Ovary (tissue), 10 donors: Measurements from ENCODE around the gene BMERB1. TPM values are rescaled to one million over a fixed set of nuclear protein-coding genes. Genes with fewer than 3 reads are reported as not detected.
"Not testable (repeated sequence)": the region's sequence is repeated elsewhere in the genome, so short reads cannot be mapped to it uniquely, and the experiment has no call there.

Experiments
- DNase-seq, 5 donors: peaks; one replicate each; pipeline ENCODE4 v3.0.0-alpha.2; 2019 to 2020
- H3K27ac ChIP-seq, 2 donors: fragments of 200-600 bp; one replicate each; pipeline versions ENCODE4 v1.5.1 to v1.8.0; 2019 to 2022
- H3K27me3 ChIP-seq: fragments of 200-600 bp; one replicate; pipeline ENCODE4 v1.8.0; 2022
- H3K36me3 ChIP-seq: fragments of 200-600 bp; sonication (generic); one replicate; pipeline ENCODE4 v1.5.1; 2019
- H3K4me1 ChIP-seq: one replicate; pipeline ENCODE4 v1.8.1; 2013; ENCODE audit warnings: mild to moderate bottlenecking, moderate library complexity; ENCODE audit not compliant: insufficient read depth
- H3K4me3 ChIP-seq: fragments of 200-600 bp; sonication (generic); one replicate; pipeline ENCODE4 v1.5.1; 2017
- H3K9me3 ChIP-seq, 2 donors: fragments of 200-600 bp in 1 of 2; sonication (generic) in 1 of 2; one replicate each; pipeline versions ENCODE4 v1.5.1 to v1.8.1; 2013 to 2019; ENCODE audit warnings: mild to moderate bottlenecking in 1 of 2, moderate library complexity in 1 of 2
- CTCF ChIP-seq, 3 donors: fragments of 450-650 bp in 2 of 3; fragments of 200-600 bp in 1 of 3; IDR thresholded peaks; one replicate each; pipeline versions ENCODE4 v1.5.1 to v1.8.0; 2016 to 2022; ENCODE audit warnings: antibody characterized with exemption in 3 of 3, mild to moderate bottlenecking in 1 of 3
- POLR2A ChIP-seq: fragments of 450-650 bp; IDR thresholded peaks from one replicate; pipeline ENCODE4 v1.6.1; 2017; ENCODE audit warnings: antibody characterized with exemption, mild to moderate bottlenecking, moderate library complexity
- WGBS, 3 donors: extraction: QIAGEN DNeasy Blood & Tissue Kit in 1 of 3; methylation state at CpG; one replicate each; pipeline versions ENCODE4 v1.1.5 to v1.1.7; 2013 to 2017; 5-methylcytosine and 5-hydroxymethylcytosine counted together
- intact Hi-C, 4 donors: fragments of 100-400 bp; cut with DNase I; formaldehyde crosslinking; loops; one replicate each; pipeline versions ENCODE4 v1.11.0 to v1.15.1; 2022 to 2023
- long read RNA-seq, 3 donors: library from polyadenylated mRNA in 2 of 3; unstranded in 2 of 3; transcript quantifications; one replicate each; pipeline ENCODE4 v2.0.0 and lab custom pipeline, GENCODE V29; 2021 to 2026
- polyA plus RNA-seq, 2 donors: library from polyadenylated mRNA; stranded (reverse); fragments of 200-250 nt in 1 of 2; fragments of 350-450 nt in 1 of 2; fragmentation: Illumina TruSeq in 1 of 2; extraction: RNeasy Lipid Tissue Mini Kit (QIAGEN cat#74804) in 1 of 2; gene quantifications; one replicate each; pipeline ENCODE4 v1.2.3, GENCODE V29; 2013 to 2014
- total RNA-seq, 7 donors: library from RNA; depleted of rRNA in 2 of 7; stranded (reverse); fragments of >200 nt in 2 of 7; fragmentation: NEBNext Ultra II Directional in 3 of 7; extraction: Animal tissue kit (Norgen Biotek cat#: 25700) in 3 of 7; gene quantifications; one replicate each; pipeline versions ENCODE4 v1.1.0 to v1.2.4, GENCODE V29; 2016 to 2023
- donor health status: DM: no; HTN: no; CAD: no; lungs with moderate emphysema.
- donor health status: DM: no; HTN: no; CAD: no.
- donor health status: Bipolar disorder and iron deficiency.
- donor health status: DM: yes; HTN: yes; CAD: no.
- donor health status: DM: no; HTN: no; CAD: no.
- donor health status: DM: yes; HTN: yes; CAD: no.

Gene BMERB1
- 10 to 100 TPM; 22.6 to 77.5 (median 66.8) TPM for total RNA-seq
- 10 to 100 TPM; 54.9 to 65.2 TPM for polyA plus RNA-seq
- long read RNA-seq, donor 1, transcript C16orf45-209 (5 exons, 1,854 nt): minor isoform, 11 of 480 reads
- long read RNA-seq, donor 1, transcript C16orf45-210 (4 exons, 546 nt): minor isoform, 14 of 480 reads
- long read RNA-seq, donor 1, transcript C16orf45-201 (6 exons, 2,404 nt): major isoform, 405 of 480 reads
- long read RNA-seq, donor 1, partial matches to known transcripts: 15 of 480 reads
- long read RNA-seq, donor 1, other reads (novel, unspliced or antisense): 35 of 480 reads
- long read RNA-seq, donor 2, transcript C16orf45-201 (6 exons, 2,404 nt): major isoform, 11 of 36 reads
- long read RNA-seq, donor 2, partial matches to known transcripts: 24 of 36 reads
- long read RNA-seq, donor 2, other reads (novel, unspliced or antisense): 0 of 36 reads
- long read RNA-seq, donor 3, transcript C16orf45-201 (6 exons, 2,404 nt): major isoform, 173 of 199 reads
- long read RNA-seq, donor 3, partial matches to known transcripts: 12 of 199 reads
- long read RNA-seq, donor 3, other reads (novel, unspliced or antisense): 12 of 199 reads

- TF ChIP-seq POLR2A: peak; percentile 34
- TF ChIP-seq CTCF (IDR thresholded peaks at IDR 0.05): no peak
- peaks cover 3% of the 10 kb centered on the region for H3K4me1 ChIP-seq
- H3K9me3 ChIP-seq: no peaks in the 10 kb centered on the region
- no peaks in the 10 kb centered on the region for H3K36me3 ChIP-seq
- H3K27ac ChIP-seq: peak within 1 kb of the TSS; percentile 70 to 78
- H3K27me3 ChIP-seq: no peaks in the 10 kb centered on the region
- intact Hi-C loops: loop anchor here in 2 of 4 donors (10.0 kb wide), 1 partner anchor 110 kb away; no protein-coding TSS in a partner anchor
- peak; percentile 70 to 88 (median 82) for DNase-seq
- WGBS, 3 donors: 0 to 1% (median 0%) methylated on average over 62 to 63 of the region's 63 CpGs
- peak within 1 kb of the TSS; percentile 83 for H3K4me3 ChIP-seq
Measured at GRCh38 chr16:15434425-15435215, at the start of gene BMERB1. Gene BMERB1 (plus strand): TSS chr16:15434588. CDS start chr16:15434654, 66 bp downstream.

GRCh38 chr16:15388060-15388459 is 46.3 kb upstream of the BMERB1 start:
- DNase-seq, H3K4me3 ChIP-seq, H3K36me3 ChIP-seq, H3K9me3 ChIP-seq, H3K27ac ChIP-seq, H3K27me3 ChIP-seq, intact Hi-C loops, H3K4me1 ChIP-seq: not testable (repeated sequence)
- 83 to 87% (median 83%) methylated on average over 6 of the region's 6 CpGs for WGBS, 3 donors

GRCh38 chr16:15389916-15390315 is 44.5 kb upstream of the BMERB1 start:
- H3K4me3 ChIP-seq, H3K4me1 ChIP-seq, H3K9me3 ChIP-seq, DNase-seq, intact Hi-C loops, H3K27ac ChIP-seq, H3K36me3 ChIP-seq, H3K27me3 ChIP-seq: not testable (repeated sequence)
- WGBS, 3 donors: 80 to 83% (median 81%) methylated on average over 5 of the region's 5 CpGs

- H3K27ac ChIP-seq, DNase-seq, H3K4me1 ChIP-seq, H3K9me3 ChIP-seq, intact Hi-C loops, H3K4me3 ChIP-seq, H3K27me3 ChIP-seq, H3K36me3 ChIP-seq: not testable (repeated sequence)
- 92 to 95% (median 92%) methylated on average over 7 to 8 of the region's 8 CpGs for WGBS, 3 donors
Measured at GRCh38 chr16:15393025-15393424, 41.4 kb upstream of the BMERB1 start.

GRCh38 chr16:15395631-15396508 is 38.5 kb upstream of the BMERB1 start, which contains the start of gene MPV17L:
Gene MPV17L (plus strand): TSS chr16:15395754. CDS start chr16:15395898, 144 bp downstream.
- H3K4me3 ChIP-seq: peak within 1 kb of the TSS; percentile 57
- intact Hi-C loops, H3K9me3 ChIP-seq, H3K36me3 ChIP-seq, H3K4me1 ChIP-seq, H3K27me3 ChIP-seq: not testable (repeated sequence)
- H3K27ac ChIP-seq: peak within 1 kb of the TSS; percentile 33 to 49
- DNase-seq: peak; percentile 42 to 76 (median 51)
- 2 to 5% (median 5%) methylated on average over 53 to 79 of the region's 79 CpGs for WGBS, 3 donors

- H3K27me3 ChIP-seq, H3K36me3 ChIP-seq, H3K9me3 ChIP-seq, intact Hi-C loops, DNase-seq, H3K4me1 ChIP-seq: not testable (repeated sequence)
- H3K4me3 ChIP-seq: peak overlapping the region; percentile 57
- 69 to 77% (median 76%) methylated on average over 8 of the region's 8 CpGs for WGBS, 3 donors
- H3K27ac ChIP-seq: peak overlapping the region in 1 of 2 donors; percentile 33
Measured at GRCh38 chr16:15396509-15396829, 37.9 kb upstream of the BMERB1 start.
